H1 (cell line): Measurements from ENCODE around the gene FHL1. TPM values are rescaled to one million over a fixed set of nuclear protein-coding genes. Genes with fewer than 3 reads are reported as not detected.

Source experiments
- CTCF ChIA-PET: fragments of 300-600 bp; sonication (Branson Sonifier 250); formaldehyde crosslinking; loops from one replicate; lab custom pipeline; 2021; ENCODE audit not compliant: partially characterized antibody; lab: Charles Lee
- POLR2A ChIA-PET: fragments of 300-600 bp; sonication (Branson Sonifier 250); formaldehyde crosslinking; loops from one replicate; lab custom pipeline; 2021; ENCODE audit warnings: inconsistent platforms; ENCODE audit not compliant: partially characterized antibody; lab: Charles Lee
- DNase-seq, 2 experiments: peaks; one replicate each; pipeline versions ENCODE4 v3.0.0 to v3.0.0-alpha.2; 2010 to 2022; ENCODE audit warnings: low spot score in 2 of 2, low read depth in 1 of 2, mixed read lengths in 1 of 2
- FAIRE-seq: peaks from 2 replicates; lab custom pipeline; 2011; peaks lifted over from hg19 to GRCh38; lab: Jason Lieb, UNC
- H2AFZ ChIP-seq: 2 replicates; pipeline ENCODE4 v1.8.1; 2012; ENCODE audit warnings: low read length, inconsistent platforms
- H2AK5ac ChIP-seq: 2 replicates; pipeline ENCODE4 v1.6.1; 2013; ENCODE audit warnings: low read depth, low read length
- H2BK120ac ChIP-seq: replicated peaks from 2 replicates; pipeline ENCODE3; 2013; ENCODE audit warnings: low read depth, low read length, inconsistent platforms
- H2BK12ac ChIP-seq: 2 replicates; pipeline ENCODE4 v1.6.1; 2013; ENCODE audit warnings: low read depth, low read length
- H2BK15ac ChIP-seq: 2 replicates; pipeline ENCODE4 v1.6.1; 2013; ENCODE audit warnings: low read length
- H2BK20ac ChIP-seq: 2 replicates; pipeline ENCODE4 v1.6.1; 2013; ENCODE audit warnings: low read length
- H2BK5ac ChIP-seq: 2 replicates; pipeline ENCODE4 v1.6.1; 2013; ENCODE audit warnings: low read depth, low read length
- H3K14ac ChIP-seq: 2 replicates; pipeline ENCODE4 v1.6.1; 2013; ENCODE audit warnings: inconsistent platforms; ENCODE audit not compliant: insufficient read length
- H3K18ac ChIP-seq: 2 replicates; pipeline ENCODE4 v1.6.1; 2013; ENCODE audit warnings: low read length; ENCODE audit errors: extremely low read depth
- H3K23ac ChIP-seq: 2 replicates; pipeline ENCODE4 v1.6.1; 2013; ENCODE audit warnings: inconsistent platforms; ENCODE audit not compliant: insufficient read length
- H3K23me2 ChIP-seq: 2 replicates; pipeline ENCODE4 v1.6.1; 2013; ENCODE audit warnings: low read depth, low read length
- H3K27ac ChIP-seq: 2 replicates; pipeline ENCODE4 v1.6.1; 2011; ENCODE audit warnings: low read depth, low read length, inconsistent platforms
- H3K27me3 ChIP-seq, 4 experiments: replicated peaks in 1 of 4; 1 replicate in 1 of 4; 2 replicates in 3 of 4; pipeline versions ENCODE4 v1.6.1 to v1.8.1; 2011 to 2013; ENCODE audit warnings: low read length in 3 of 4, mild to moderate bottlenecking in 3 of 4, inconsistent platforms in 2 of 4, mixed read lengths in 2 of 4, moderate library complexity in 1 of 4; ENCODE audit not compliant: control insufficient read depth in 3 of 4, insufficient read depth in 3 of 4; ENCODE audit errors: extremely low read depth in 1 of 4
- H3K36me3 ChIP-seq, 4 experiments: 2 replicates each; pipeline versions ENCODE4 v1.6.1 to v1.8.1; 2011 to 2013; ENCODE audit warnings: mild to moderate bottlenecking in 4 of 4, low read length in 3 of 4, moderate library complexity in 2 of 4, control low read depth in 1 of 4, inconsistent platforms in 1 of 4; ENCODE audit not compliant: insufficient read depth in 4 of 4, control insufficient read depth in 2 of 4
- H3K4ac ChIP-seq: replicated peaks from 2 replicates; pipeline ENCODE3; 2013; ENCODE audit warnings: low read length, low read depth, mixed read lengths, inconsistent platforms; ENCODE audit not compliant: insufficient read length
- H3K4me1 ChIP-seq, 4 experiments: replicated peaks in 1 of 4; 1 replicate in 1 of 4; 2 replicates in 3 of 4; pipeline versions ENCODE4 v1.6.1 to v1.8.1; 2011 to 2013; ENCODE audit warnings: low read length in 3 of 4, inconsistent platforms in 2 of 4, mixed read lengths in 1 of 4; ENCODE audit not compliant: insufficient read depth in 4 of 4, control insufficient read depth in 3 of 4
- H3K4me2 ChIP-seq, 2 experiments: 2 replicates each; pipeline versions ENCODE4 v1.6.1 to v1.8.1; 2011 to 2013; ENCODE audit warnings: low read depth in 2 of 2, low read length in 2 of 2, control low read depth in 1 of 2, inconsistent platforms in 1 of 2, mild to moderate bottlenecking in 1 of 2; ENCODE audit not compliant: insufficient read depth in 1 of 2
- H3K4me3 ChIP-seq, 4 experiments: fragments of 200-600, 300-600 bp in 1 of 4; sonication (generic), shearing (Covaris generic), sonication (Bioruptor Twin) in 1 of 4; 2 replicates each; pipeline versions ENCODE4 v1.5.1 to v1.8.1; 2011 to 2016; ENCODE audit warnings: low read length in 4 of 4, low read depth in 3 of 4, control low read depth in 2 of 4, inconsistent platforms in 2 of 4, mild to moderate bottlenecking in 2 of 4, mixed read lengths in 1 of 4, moderate library complexity in 1 of 4; ENCODE audit not compliant: insufficient read depth in 2 of 4; ENCODE audit errors: extremely low read depth in 1 of 4
- H3K56ac ChIP-seq: replicated peaks from 2 replicates; pipeline ENCODE3; 2013; ENCODE audit warnings: low read depth, mild to moderate bottlenecking, mixed read lengths, low read length, inconsistent platforms; ENCODE audit not compliant: insufficient read length
- H3K79me1 ChIP-seq: 2 replicates; pipeline ENCODE4 v1.6.1; 2013; ENCODE audit warnings: low read depth, low read length, control low read depth
- H3K79me2 ChIP-seq, 2 experiments: 2 replicates each; pipeline versions ENCODE4 v1.6.1 to v1.8.1; 2012 to 2013; ENCODE audit warnings: low read length in 2 of 2, mild to moderate bottlenecking in 2 of 2, inconsistent platforms in 1 of 2; ENCODE audit not compliant: insufficient read depth in 2 of 2, control insufficient read depth in 1 of 2
- H3K9ac ChIP-seq, 4 experiments: replicated peaks in 1 of 4; 1 replicate in 1 of 4; 2 replicates in 3 of 4; pipeline versions ENCODE4 v1.6.1 to v1.8.1; 2011 to 2013; ENCODE audit warnings: low read depth in 3 of 4, low read length in 3 of 4, control low read depth in 2 of 4, mild to moderate bottlenecking in 2 of 4, moderate library complexity in 2 of 4, inconsistent platforms in 1 of 4; ENCODE audit errors: extremely low read depth in 1 of 4
- H3K9me3 ChIP-seq, 2 experiments: 2 replicates each; pipeline versions ENCODE4 v1.6.1 to v1.8.1; 2012 to 2013; ENCODE audit warnings: mild to moderate bottlenecking in 2 of 2, moderate library complexity in 2 of 2, control low read depth in 1 of 2, inconsistent platforms in 1 of 2, low read depth in 1 of 2, low read length in 1 of 2, mixed read lengths in 1 of 2; ENCODE audit not compliant: insufficient read depth in 2 of 2
- H4K20me1 ChIP-seq, 2 experiments: replicated peaks in 1 of 2; 2 replicates each; pipeline versions ENCODE3 to v1.8.1; 2011 to 2013; ENCODE audit warnings: inconsistent platforms in 2 of 2, low read length in 2 of 2, mild to moderate bottlenecking in 1 of 2; ENCODE audit not compliant: insufficient read depth in 2 of 2, control insufficient read depth in 1 of 2
- H4K5ac ChIP-seq: 2 replicates; pipeline ENCODE4 v1.6.1; 2013; ENCODE audit warnings: low read length, low read depth, mixed read lengths, inconsistent platforms; ENCODE audit not compliant: insufficient read length
- H4K8ac ChIP-seq: 2 replicates; pipeline ENCODE4 v1.8.0; 2013; ENCODE audit warnings: mild to moderate bottlenecking, moderate library complexity, low read length, inconsistent platforms; ENCODE audit not compliant: insufficient read depth; ENCODE audit errors: extremely low read depth
- H4K91ac ChIP-seq: replicated peaks from 2 replicates; pipeline ENCODE3; 2013; ENCODE audit warnings: low read length, mixed read lengths, inconsistent platforms; ENCODE audit not compliant: insufficient read length
- BCL11A ChIP-seq, 2 experiments: IDR thresholded peaks; one replicate each; pipeline ENCODE4 v1.6.1; 2011; ENCODE audit warnings: low read depth in 2 of 2, low read length in 2 of 2, mild to moderate bottlenecking in 2 of 2
- BRCA1 ChIP-seq: IDR thresholded peaks from 2 replicates; pipeline ENCODE4 v1.6.1; 2012; ENCODE audit warnings: low read depth, low read length, improper control_type of control experiment
- EZH2 ChIP-seq: fragments of 200-600 bp; sonication (generic); IDR thresholded peaks from 2 replicates; pipeline ENCODE4 v1.7.1; 2012; ENCODE audit warnings: low read depth, mild to moderate bottlenecking, moderate library complexity, low read length, inconsistent platforms; ENCODE audit not compliant: severe bottlenecking
- FOSL1 ChIP-seq: IDR thresholded peaks from 2 replicates; pipeline ENCODE4 v1.6.1; 2011; ENCODE audit warnings: mild to moderate bottlenecking, low read depth, low read length, moderate library complexity; ENCODE audit not compliant: insufficient read depth
- SAP30 ChIP-seq: fragments of 300-600 bp; sonication (generic); IDR thresholded peaks from 2 replicates; pipeline ENCODE4 v1.7.1; 2012; ENCODE audit warnings: low read length, moderate library complexity, mild to moderate bottlenecking, inconsistent platforms; ENCODE audit not compliant: insufficient read depth, insufficient replicate concordance
- SIRT6 ChIP-seq: IDR thresholded peaks from one replicate; pipeline ENCODE4 v1.7.1; 2012; ENCODE audit warnings: low read length, inconsistent platforms
- ZNF274 ChIP-seq: IDR thresholded peaks from 2 replicates; pipeline ENCODE4 v1.7.0; 2012; ENCODE audit warnings: low read length, borderline replicate concordance; ENCODE audit errors: extremely low read depth
- WGBS, 2 experiments: shearing (Covaris generic) in 1 of 2; methylation state at CpG; one replicate each; pipeline versions ENCODE4 v1.1.6 to v1.1.7; 2013 to 2015; ENCODE audit warnings: low lambda C conversion rate in 2 of 2, mixed read lengths in 2 of 2, inconsistent platforms in 1 of 2, low coverage in 1 of 2, missing lambda C conversion rate in 1 of 2; ENCODE audit not compliant: insufficient replicate concordance in 2 of 2, insufficient coverage in 1 of 2, insufficient read length in 1 of 2; ENCODE audit errors: extremely low coverage in 1 of 2, missing lambda C conversion rate in 1 of 2; 5-methylcytosine and 5-hydroxymethylcytosine counted together
- polyA plus RNA-seq, 7 experiments: library from polyadenylated mRNA; depleted of rRNA in 3 of 7; stranded (reverse) in 5 of 7; unstranded in 2 of 7; fragments of >200 nt in 5 of 7; fragments of 200-250 nt in 2 of 7; gene quantifications; 1 replicate in 5 of 7; 2 replicates in 1 of 7; 4 replicates in 1 of 7; pipeline versions ENCODE4 v1.2.1 to v1.2.3, GENCODE V29; 2011 to 2013; ENCODE audit warnings: missing spikeins in 2 of 7, mixed read lengths in 2 of 7
- total RNA-seq: library from RNA; stranded (reverse); fragmentation: NEBNext Ultra II Directional; extraction: Animal tissue kit (Norgen Biotek cat#: 25700); gene quantifications from 2 replicates; pipeline ENCODE4 v1.2.1, GENCODE V29; 2021

The FHL1 gene
- total and polyA plus RNA-seq, 2 of the 8 experiments (the other 6 are each of a cell fraction or from before 2014, with no cell fraction given) = 45.0 to 56.5 TPM

DNA sequence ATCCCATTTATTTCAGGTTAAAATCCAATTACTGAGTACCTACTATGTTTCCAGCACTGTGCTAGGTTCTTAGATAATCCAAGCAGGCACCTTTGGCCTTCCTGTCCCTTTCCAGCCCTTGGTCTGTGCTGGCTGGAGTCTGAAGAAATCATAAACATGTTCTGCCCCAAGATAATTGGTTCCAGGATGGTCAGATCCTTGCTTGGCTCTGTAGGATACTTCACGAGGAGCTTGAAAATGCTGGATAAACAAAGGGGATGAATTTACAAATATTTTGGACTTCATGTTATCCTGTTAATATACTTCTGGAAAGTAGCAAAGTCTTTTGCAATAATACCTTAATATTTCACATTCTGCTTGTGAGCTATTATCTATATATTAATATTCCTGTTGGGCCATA, 35.0 kb upstream of the FHL1 start:
- H3K4ac ChIP-seq = no peak overlapping the region
- no peak for TF ChIP-seq SIRT6
- TF ChIP-seq ZNF274 = no peak
- no peak for TF ChIP-seq BRCA1
- no peak for TF ChIP-seq SAP30
- no peak for TF ChIP-seq BCL11A (IDR thresholded peaks at IDR 0.05; ENCODE audit: low read depth in 2 of 2, low read length in 2 of 2)
- no peak for TF ChIP-seq FOSL1
- no peak for TF ChIP-seq EZH2
- H3K4me1 ChIP-seq = no peaks in the 10 kb centered on the region
- no peak overlapping the region for H2BK5ac ChIP-seq
- H3K14ac ChIP-seq = no peak overlapping the region
- H3K23ac ChIP-seq = no peak overlapping the region
- no peaks in the 10 kb centered on the region for H3K79me1 ChIP-seq
- H3K4me2 ChIP-seq = no peak overlapping the region
- H3K9ac ChIP-seq = no peak overlapping the region
- ChIA-PET CTCF (no interaction called here), POLR2A (no interaction called here)
- H4K5ac ChIP-seq = no peak overlapping the region
- no peaks in the 10 kb centered on the region for H3K9me3 ChIP-seq
- no peaks in the 10 kb centered on the region for H3K23me2 ChIP-seq
- FAIRE-seq (no peak), DNase-seq (no peak)
- no peak overlapping the region for H2AK5ac ChIP-seq
- no peaks in the 10 kb centered on the region for H4K20me1 ChIP-seq
- H3K79me2 ChIP-seq = no peaks in the 10 kb centered on the region
- no peak overlapping the region for H3K27ac ChIP-seq
- H4K8ac ChIP-seq = no peak overlapping the region
- H3K18ac ChIP-seq = no peak overlapping the region
- no peak overlapping the region for H4K91ac ChIP-seq
- H3K4me3 ChIP-seq = no peak overlapping the region
- no peak overlapping the region for H2AFZ ChIP-seq
- no peak overlapping the region for H2BK12ac ChIP-seq
- H3K27me3 ChIP-seq = no peaks in the 10 kb centered on the region
- H2BK120ac ChIP-seq = no peak overlapping the region
- no peaks in the 10 kb centered on the region for H3K36me3 ChIP-seq
- no peak overlapping the region for H2BK20ac ChIP-seq
- WGBS, 2 experiments = 0% methylated on average over 1 of the region's 1 CpG; no CpG with 5 or more reads in 1 of the 2 experiments
- H3K56ac ChIP-seq = no peak overlapping the region
- H2BK15ac ChIP-seq = no peak overlapping the region
